GM21717 (cell line): ENCODE results near the gene KDM8.

Source experiments
- ATAC-seq: cut with Tn5 transposase; IDR thresholded peaks from one replicate; pipeline ENCODE4 v1.9.1; 2021; ENCODE audit warnings: mild to moderate bottlenecking, moderate library complexity; ENCODE audit not compliant: unreplicated experiment

Gene KDM8

DNA sequence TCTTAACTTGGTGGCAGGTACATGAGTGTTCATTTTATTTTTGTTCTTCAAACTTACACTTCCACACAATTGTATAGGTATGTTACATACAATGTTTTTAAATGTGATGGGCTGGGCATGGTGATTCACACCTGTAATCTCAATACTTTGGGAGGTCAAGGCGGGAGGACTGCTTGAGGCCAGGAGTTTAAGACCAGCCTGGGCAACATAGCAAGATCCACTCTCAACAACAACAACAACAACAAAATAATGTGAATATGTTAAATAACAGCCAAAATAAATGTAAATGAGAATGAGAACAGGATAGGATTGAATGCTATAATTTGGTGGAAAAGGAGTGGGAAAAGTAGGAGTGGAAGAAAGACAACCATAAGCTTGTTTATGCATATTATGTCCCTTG, 62.7 kb downstream of the KDM8 start:
- no peak for ATAC-seq

DNA sequence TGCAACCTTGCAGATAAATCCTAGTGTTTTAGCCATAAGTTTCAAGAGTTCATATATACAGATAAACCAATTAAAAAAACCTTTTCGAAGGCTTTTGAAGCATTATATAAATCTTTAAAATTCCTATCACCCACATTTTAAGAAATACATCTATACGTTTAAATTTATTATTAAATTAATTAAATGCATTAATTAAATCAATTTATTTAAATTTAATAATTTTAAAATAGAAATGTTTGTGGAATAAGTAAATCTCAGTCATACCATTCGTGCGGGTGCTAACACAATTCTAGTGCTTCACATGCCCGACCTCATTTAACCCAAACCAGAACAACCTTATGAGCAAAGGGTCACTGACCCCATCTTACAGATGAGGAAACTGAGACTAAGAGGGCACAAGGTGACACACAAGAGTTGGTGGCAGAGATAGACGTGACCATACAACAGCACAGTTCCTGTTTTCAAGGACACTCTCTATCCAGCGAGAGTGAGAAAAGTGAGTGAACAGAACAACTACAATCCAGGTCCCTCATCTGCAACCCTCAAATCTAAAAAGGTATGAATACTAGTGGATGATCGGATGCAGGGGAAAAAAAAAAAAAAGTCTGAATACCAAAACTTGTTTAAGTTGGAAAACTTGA, 63.8 kb downstream of the KDM8 start:
- no peak for ATAC-seq

DNA sequence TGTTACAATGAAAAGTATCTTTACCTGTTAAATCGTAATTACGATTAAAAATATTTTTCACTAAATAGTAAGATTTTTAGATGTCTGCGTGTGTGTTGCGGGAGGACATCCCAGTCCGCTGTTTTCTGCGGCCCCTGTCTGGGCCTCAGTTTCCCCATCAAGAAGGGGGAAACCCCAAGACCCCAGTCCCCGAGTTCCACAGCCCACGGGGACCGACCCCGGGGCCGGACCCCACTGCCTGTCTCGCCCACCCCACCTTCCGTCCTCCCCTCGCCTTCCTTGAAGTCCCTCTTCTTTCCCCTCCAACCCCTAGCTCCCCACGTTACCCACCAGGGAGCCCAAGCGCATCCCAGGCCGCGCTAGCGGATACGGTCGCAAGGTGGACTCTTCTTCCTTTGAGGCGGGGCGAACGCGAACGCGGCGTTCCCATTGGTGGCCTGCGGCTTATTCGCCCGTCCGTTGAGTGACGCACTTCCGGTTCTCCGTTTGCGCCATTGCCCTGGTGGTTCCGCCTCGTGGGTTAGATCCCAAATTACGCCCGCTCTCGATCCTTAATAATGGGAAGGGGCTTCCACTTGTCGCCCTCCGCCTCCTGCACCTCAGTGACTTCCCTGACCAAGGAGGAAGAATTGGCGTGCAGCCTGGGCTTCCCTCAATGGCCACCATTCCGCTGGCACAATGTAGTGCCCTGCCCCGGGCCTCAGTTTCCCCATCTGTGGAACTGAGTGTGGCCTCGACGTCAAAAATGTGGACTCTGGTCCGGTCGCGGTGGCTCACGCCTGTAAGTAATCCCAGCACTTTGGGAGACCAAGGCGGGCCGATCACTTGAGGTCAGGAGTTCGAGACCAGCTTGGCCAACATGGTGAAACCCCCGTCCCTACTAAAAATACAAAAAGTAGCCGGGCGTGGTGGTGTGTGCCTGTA, 65.3 kb downstream of the KDM8 start, which contains the start of gene NSMCE1:
Gene NSMCE1 (minus strand): TSS at position 397 of the 924 bp plus-strand sequence. CDS start 11,202 bp downstream, outside the sequence.
- peak; percentile 86 for ATAC-seq

DNA sequence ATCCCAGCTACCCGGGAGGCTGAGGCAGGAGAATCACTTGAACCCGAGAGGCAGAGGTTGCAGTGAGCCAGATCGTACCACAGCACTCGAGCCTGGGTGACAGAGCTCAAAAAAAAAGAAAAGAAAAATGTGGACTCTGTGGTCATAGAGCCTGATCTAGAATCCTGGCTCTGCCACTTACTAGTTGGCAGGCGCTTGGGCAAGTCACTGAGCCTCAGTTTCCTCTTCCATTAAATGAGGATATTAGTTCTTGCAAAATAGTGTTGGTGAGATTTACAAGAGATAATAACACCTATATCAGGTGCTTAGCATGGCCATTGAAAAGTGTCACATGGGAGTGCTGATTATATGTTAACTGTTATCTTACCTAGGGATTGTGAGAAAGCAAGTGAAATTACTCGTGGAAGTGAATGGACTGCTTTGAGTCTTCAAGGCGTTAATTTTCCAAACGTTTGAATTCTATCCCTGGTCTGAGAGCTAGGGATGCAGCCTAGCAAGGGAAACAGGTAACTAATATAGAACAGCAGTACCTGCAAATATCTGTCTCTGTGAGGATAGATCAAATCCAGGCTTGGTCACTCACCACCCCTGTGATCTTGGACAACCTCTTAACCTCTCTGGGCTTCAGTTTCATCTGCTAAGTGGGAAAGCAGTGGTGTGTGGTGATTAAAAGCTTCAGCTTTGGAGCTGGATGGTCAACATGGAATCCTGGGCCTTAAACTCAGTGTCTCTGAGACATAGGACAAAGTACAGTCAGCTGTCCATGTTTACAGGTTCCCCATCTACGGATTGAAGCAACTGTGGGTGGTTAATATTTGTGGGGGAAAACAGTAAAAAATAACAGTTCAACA, 66.2 kb downstream of the KDM8 start:
- no peak for ATAC-seq

DNA sequence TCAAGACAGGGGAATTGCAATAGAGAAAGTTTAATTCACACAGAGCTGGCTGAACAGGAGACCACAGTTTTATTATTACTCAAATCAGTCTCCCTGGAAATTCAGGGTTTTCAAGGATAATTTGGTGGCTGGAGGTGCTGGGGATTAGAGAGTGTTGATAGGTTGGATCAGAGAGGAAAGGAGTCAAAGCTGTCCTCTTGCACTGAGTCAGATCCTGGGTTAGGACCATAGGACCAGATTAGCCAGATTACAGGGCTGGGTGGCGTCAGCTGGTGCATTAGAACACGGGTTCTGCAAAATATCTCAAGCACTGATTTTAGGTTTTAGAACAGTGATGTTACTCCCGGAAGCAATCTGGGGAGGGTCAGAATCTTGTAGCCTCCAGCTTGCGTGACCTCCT, 67.0 kb downstream of the KDM8 start:
- ATAC-seq: no peak
